Stimulated activated CD8-positive, alpha-beta memory T cell treated with anti-CD3 and anti-CD28 coated beads, Interleukin-7, amount 100 ng/mL, for 1 hour (primary cell): Measurements from ENCODE around the gene SMARCA2.

Experiments
- DNase-seq, 2 donors: peaks; one replicate each; pipeline ENCODE4 v3.0.0-alpha.2; 2020; ENCODE audit warnings: low read depth in 2 of 2

SMARCA2 gene

GRCh38 chr9:2014696-2015580 lies at the start of gene SMARCA2:
Gene SMARCA2, plus strand, starts transcription at chr9:2015347. Its CDS starts 13,676 bp downstream, at chr9:2029023.
- DNase-seq: peak; percentile 92 to 94

GRCh38 chr9:1966725-1967366 lies 48.3 kb upstream of the SMARCA2 start:
- no peak for DNase-seq

DNA sequence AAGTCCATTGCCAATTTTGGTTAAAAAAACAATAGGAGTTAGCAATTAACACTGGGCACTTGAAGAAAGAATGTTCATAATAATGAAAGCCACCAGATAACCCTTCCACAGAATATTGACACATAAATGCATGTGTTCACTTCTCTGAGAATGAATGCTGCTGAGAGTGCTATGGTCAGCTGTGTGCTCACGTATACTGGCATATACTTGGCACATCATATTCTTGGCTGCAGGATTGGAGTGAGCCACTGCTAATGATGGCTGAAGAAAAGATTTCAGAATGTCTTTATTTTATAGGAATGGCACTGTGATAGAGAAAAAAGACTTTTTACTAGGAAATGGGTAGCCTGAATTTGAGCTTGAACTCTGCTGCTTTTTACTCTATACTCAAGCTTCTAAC lies 46.0 kb upstream of the SMARCA2 start:
- no peak for DNase-seq

- no peak for DNase-seq
These were observed 45.2 kb upstream of the SMARCA2 start for GRCh38 chr9:1969898-1970297.

- DNase-seq: no peak
These were observed 42.5 kb upstream of the SMARCA2 start for GRCh38 chr9:1972672-1973071.

DNA sequence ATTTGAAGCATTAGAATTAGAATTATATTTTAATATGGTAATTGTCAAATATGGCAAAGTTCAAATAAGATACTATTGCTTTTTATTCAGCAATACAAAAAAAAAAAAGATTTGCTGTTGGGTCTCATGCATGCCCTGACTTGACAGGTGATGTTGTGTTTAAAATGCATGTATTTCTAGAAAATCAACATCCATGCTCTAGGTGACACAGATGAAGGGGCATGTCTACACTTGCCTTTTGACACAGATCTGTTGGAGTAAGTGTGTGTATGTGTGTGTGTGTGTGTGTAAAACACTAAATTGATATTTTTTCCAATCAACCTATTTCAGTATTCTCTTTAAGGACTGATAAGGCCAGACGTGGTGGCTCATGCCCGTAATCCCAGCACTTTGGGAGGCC lies 38.1 kb upstream of the SMARCA2 start:
- DNase-seq: no peak

DNA sequence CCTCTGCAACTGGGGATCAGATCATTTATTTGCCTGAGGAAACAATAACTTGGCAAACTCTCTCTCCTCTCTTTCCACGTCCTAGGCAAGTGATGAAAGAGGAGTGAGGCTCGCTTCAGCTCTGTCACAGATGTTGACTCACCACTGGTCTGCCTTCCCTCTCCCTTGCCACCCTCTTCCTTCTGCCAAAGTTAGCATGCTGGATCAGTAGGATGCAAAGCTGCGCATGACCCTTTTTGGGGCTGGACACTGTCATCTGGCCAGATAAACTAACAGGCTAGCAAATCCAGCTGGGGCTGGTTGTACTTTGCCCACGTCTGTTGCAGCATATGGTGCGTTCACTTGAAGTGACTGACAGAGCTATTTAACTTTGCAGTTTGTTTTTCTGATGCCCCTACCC lies 36.2 kb upstream of the SMARCA2 start:
- DNase-seq: no peak

GRCh38 chr9:1979741-1980367 lies 35.3 kb upstream of the SMARCA2 start:
- DNase-seq: no peak

- DNase-seq: no peak
These were observed 34.8 kb upstream of the SMARCA2 start for GRCh38 chr9:1980387-1980786.

GRCh38 chr9:1982074-1982473 lies 33.1 kb upstream of the SMARCA2 start:
- DNase-seq: no peak

DNA sequence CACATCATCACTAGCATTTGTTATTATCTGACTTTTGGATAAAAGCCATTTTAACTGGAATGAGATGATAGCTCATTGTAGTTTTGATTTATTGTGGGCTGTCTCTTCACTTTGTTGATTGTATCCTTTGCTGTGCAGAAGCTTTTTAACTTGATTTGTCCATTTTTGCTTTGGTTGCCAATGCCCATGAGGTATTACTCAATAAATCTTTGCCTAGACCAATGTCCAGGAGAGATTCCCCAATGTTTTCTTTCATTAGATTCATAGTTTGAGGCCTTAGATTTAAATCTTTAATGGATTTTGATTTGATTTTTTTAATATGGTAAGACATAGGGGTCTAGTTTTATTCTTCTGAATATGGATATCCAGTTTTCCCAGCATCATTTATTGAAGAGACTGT lies 28.8 kb upstream of the SMARCA2 start:
- DNase-seq: no peak

- DNase-seq: no peak
These were observed 25.6 kb upstream of the SMARCA2 start for GRCh38 chr9:1989500-1989899.

GRCh38 chr9:1994180-1994579 lies 21.0 kb upstream of the SMARCA2 start:
- no peak for DNase-seq

DNA sequence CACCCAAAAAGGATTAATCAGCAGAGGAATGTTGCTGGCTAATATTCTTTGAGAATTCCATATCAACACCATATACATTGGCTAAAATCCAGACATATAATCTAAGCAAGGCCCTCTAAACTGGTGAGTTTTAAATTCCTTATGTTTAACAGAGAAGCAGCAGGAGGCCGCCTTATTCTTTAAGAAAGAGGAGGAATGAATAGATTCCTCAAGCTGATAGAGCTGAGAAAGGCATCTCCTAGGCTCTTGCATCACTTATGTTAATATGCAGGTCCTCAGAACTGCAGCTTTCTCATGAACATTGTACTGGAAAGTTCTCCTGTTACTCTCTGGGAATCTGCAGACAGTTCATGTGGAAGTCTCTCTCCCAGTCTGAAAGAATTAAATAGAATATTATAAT lies 20.1 kb upstream of the SMARCA2 start:
- DNase-seq: no peak

GRCh38 chr9:1996156-1996555 lies 19.0 kb upstream of the SMARCA2 start:
- DNase-seq: no peak

- DNase-seq: no peak
These were observed 17.5 kb upstream of the SMARCA2 start for GRCh38 chr9:1997646-1998045.

GRCh38 chr9:1998111-1998510 lies 17.0 kb upstream of the SMARCA2 start:
- no peak for DNase-seq

GRCh38 chr9:2000314-2000713 lies 14.8 kb upstream of the SMARCA2 start:
- no peak for DNase-seq

GRCh38 chr9:2008372-2008771 lies 6.8 kb upstream of the SMARCA2 start:
- no peak for DNase-seq

DNA sequence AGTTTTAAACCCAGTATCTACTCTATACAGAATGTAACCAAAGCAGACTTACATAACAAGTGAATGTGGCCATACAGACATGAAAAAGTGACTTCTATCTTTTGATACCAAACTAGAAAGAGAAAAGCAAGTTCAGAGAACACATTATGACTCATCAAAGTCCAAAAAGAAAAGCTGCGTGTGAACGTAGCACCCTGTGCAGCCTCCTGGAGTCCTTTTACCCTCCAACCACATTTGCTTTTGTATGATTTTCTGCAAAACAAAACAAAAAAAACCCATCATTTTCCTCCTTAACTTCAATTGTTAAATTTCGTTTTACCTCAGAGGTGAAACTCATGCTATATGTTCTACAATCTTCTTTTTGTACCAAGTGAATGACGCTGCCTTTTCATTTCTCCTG lies 2.8 kb upstream of the SMARCA2 start:
- DNase-seq: no peak

- no peak for DNase-seq
These were observed 1.2 kb upstream of the SMARCA2 start for GRCh38 chr9:2013743-2014475.
